ENCODE data around the gene FMR1NB.

Gene FMR1NB

DNA sequence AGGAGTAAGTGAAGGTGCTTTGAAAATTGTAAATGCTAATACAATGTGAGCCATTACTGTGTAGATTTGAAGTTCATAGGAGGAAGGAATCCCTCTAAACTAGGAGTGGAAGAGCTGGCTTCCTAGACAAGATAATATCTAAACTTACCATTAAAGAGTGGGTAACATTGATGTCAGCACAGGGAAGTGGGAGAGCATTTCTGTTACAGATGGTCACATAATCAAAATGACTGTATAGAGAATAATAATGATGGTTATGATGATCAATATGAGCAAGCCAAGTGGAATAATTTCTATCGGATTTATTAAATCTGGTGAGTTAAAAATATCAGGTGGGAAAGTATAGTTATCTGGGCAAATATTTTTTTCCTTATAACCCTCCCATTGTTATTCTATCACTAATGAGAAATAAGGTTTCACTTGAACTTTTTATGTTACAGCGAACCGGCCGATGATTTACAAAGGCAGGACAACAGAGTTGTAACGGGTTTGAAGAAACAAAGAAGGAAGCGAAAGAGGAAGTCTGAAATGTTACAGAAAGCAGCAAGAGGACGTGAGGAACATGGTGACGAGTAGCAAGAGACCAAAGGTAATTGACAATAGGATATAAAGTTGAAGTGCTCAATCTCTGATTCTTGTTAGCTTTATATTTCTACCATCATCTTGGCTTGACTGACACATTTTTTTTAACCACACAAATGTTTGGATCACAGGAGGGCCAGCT is 43.5 kb downstream of the FMR1NB start:
- H3K4me3 ChIP-seq (replicated peaks; ENCODE audit: low read depth, low read length): no peak overlapping the region
- TF ChIP-seq, protein P1, sequence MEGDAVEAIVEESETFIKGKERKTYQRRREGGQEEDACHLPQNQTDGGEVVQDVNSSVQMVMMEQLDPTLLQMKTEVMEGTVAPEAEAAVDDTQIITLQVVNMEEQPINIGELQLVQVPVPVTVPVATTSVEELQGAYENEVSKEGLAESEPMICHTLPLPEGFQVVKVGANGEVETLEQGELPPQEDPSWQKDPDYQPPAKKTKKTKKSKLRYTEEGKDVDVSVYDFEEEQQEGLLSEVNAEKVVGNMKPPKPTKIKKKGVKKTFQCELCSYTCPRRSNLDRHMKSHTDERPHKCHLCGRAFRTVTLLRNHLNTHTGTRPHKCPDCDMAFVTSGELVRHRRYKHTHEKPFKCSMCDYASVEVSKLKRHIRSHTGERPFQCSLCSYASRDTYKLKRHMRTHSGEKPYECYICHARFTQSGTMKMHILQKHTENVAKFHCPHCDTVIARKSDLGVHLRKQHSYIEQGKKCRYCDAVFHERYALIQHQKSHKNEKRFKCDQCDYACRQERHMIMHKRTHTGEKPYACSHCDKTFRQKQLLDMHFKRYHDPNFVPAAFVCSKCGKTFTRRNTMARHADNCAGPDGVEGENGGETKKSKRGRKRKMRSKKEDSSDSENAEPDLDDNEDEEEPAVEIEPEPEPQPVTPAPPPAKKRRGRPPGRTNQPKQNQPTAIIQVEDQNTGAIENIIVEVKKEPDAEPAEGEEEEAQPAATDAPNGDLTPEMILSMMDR (IDR thresholded peaks at IDR 0.05; ENCODE audit: low read depth, low read length, missing control alignments): no peak
- DNase-seq (ENCODE audit: extremely low read depth, low read depth): no peak

DNA sequence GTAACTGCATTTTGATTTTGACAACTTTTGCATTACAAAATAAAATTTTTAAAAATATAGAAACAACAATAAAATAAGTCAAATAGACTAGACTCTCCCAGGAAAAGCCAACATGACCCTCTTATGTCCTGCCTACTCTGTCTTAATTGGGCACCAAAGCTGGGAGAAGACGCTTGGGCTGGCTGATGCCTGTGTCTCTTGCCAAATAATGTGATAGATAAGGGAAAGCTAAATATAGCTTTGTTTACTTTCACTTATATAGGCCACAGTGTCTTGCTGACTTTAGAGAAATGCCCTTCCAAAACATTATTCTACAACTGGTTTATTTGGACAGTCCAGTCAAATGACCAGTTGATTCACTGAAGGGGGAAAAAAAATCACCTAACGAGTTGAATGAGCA is 54.2 kb downstream of the FMR1NB start:
- no peak overlapping the region for H3K4me3 ChIP-seq (replicated peaks; ENCODE audit: low read depth, low read length)
- TF ChIP-seq, protein P1 (IDR thresholded peaks at IDR 0.05; ENCODE audit: low read depth, low read length, missing control alignments): no peak
- no peak for DNase-seq (ENCODE audit: extremely low read depth, low read depth)

DNA sequence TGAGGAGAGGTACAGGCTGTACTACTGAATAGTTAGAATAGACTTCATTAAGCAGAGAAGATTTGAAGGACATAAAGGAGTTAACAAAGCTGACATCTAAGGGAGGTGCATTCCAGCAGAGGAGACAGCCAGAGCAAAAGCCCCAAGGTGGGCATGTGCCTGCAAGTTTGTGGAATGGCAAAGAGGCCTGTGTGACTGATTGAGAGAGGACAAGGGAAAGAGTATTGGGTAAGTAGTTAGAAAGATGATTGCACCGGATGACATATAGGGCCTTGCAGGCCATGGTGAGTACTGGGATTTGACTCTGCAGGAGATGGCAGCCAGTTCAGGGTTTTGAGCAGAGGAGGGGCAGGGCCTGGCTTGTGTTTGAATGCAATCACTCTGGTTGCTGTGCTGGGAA is 55.9 kb downstream of the FMR1NB start:
- no peak overlapping the region for H3K4me3 ChIP-seq (replicated peaks; ENCODE audit: low read depth, low read length)
- TF ChIP-seq, protein P1 (IDR thresholded peaks at IDR 0.05; ENCODE audit: low read depth, low read length, missing control alignments): no peak
- no peak for DNase-seq (ENCODE audit: extremely low read depth, low read depth)

DNA sequence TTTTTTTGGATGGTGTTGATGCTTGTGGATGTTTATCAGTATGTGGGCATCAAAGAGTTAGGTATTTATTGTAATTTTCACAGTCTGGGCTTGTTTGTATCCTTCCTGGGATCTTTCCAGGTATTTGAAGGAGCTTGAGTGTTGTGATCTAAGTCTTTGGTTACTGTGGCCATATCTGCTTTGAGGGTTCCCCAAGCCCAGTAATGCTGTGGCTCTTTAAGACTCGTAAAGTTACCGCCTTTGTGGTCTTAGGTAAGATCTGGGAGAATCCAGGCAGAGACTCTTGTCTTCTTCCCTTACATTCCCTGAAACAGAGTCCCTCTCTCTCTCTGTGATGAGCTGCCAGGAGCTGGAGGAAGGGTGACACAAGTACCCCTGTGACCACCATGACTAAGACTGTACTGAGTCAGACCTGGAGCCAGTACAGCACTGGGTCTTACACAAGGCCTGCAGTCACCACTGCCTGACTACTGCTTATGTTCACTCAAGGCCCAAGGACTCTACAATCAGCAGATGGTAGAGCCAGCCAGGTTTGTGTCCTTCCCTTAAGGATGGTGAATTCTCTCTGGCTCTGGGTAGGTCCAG is 62.2 kb downstream of the FMR1NB start:
- H3K4me3 ChIP-seq (replicated peaks; ENCODE audit: low read depth, low read length): no peak overlapping the region
- TF ChIP-seq, protein P1 (IDR thresholded peaks at IDR 0.05; ENCODE audit: low read depth, low read length, missing control alignments): no peak
- no peak for DNase-seq (ENCODE audit: extremely low read depth, low read depth)

DNA sequence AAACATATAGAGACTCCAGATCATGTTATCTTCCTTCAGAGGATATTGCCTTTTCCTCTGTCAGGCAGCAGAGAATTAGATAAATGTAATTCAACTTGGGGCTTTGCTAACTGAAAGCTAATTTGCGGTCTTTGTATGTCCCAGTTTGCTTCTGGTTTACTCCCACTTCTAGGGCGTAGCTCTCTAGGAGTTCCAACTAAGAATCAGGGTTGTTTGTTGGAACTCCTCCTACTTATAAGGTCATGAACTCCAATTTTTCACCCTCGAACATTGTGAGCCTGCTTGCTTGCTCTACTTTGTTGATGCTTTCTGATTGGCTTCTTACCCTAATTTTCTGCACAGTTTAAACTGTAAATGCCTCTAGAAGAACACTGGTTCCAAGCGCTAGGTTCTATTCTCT is 66.1 kb downstream of the FMR1NB start:
- no peak for DNase-seq (ENCODE audit: extremely low read depth, low read depth)
- TF ChIP-seq, protein P1 (IDR thresholded peaks at IDR 0.05; ENCODE audit: low read depth, low read length, missing control alignments): no peak
- no peak overlapping the region for H3K4me3 ChIP-seq (replicated peaks; ENCODE audit: low read depth, low read length)

DNA sequence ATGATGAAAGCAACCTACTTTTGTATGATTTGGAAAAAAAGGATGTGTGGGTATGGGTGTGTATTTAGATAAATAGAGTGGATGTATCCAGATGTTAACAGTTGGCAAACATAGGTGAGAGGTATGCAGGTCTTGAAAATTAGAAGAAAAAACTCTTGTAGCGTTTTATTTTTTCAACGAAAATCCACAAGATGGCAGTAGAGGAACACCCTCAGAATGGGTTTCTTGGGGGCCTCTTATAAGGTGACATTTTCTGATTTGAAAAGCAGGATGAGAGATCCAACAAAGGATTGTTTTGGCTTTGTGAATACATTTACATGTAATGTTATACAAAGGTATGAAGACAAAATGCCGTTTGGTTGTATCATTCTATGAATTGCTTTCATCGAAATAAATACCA is 68.3 kb downstream of the FMR1NB start:
- H3K4me3 ChIP-seq (replicated peaks; ENCODE audit: low read depth, low read length): no peak overlapping the region
- no peak for DNase-seq (ENCODE audit: extremely low read depth, low read depth)
- TF ChIP-seq, protein P1 (IDR thresholded peaks at IDR 0.05; ENCODE audit: low read depth, low read length, missing control alignments): peak; percentile 20

Data from HFF-Myc (cell line).